AG04449 (cell line): ENCODE measurements around the gene PVALEF.

Source experiments
- CTCF ChIA-PET: fragments of 350-600 bp; formaldehyde crosslinking; extraction: SDS; loops from one replicate; lab custom pipeline; 2021; ENCODE audit warnings: antibody characterized with exemption; lab: Yijun Ruan, JAX
- POLR2A ChIA-PET: fragments of 400-600, 350-600 bp; formaldehyde crosslinking; extraction: SDS; loops from one replicate; lab custom pipeline; 2020; ENCODE audit warnings: antibody characterized with exemption, inconsistent platforms; lab: Yijun Ruan, JAX
- DNase-seq: peaks from one replicate; pipeline ENCODE4 v3.0.0-alpha.2; 2010; ENCODE audit warnings: low read depth, low spot score
- H3K4me3 ChIP-seq: 2 replicates; pipeline ENCODE4 v1.5.1; 2011; ENCODE audit warnings: low read depth, mild to moderate bottlenecking, control low read depth, low read length
- CTCF ChIP-seq: IDR thresholded peaks from one replicate; pipeline ENCODE4 v1.5.1; 2011; ENCODE audit warnings: mild to moderate bottlenecking, moderate library complexity, low read length, control low read depth, inconsistent platforms; ENCODE audit not compliant: insufficient read depth; ENCODE audit errors: missing control alignments

Gene PVALEF

GRCh38 chr17:81132197-81132540, 33.1 kb upstream of the PVALEF start:
- no peak overlapping the region for H3K4me3 ChIP-seq
- DNase-seq = no peak
- ChIA-PET CTCF (interaction anchor here (7.0 kb wide), 1 partner anchor 11 kb away, joined by 38 read pairs; no protein-coding TSS in a partner anchor), POLR2A (no interaction called here)
- no peak for TF ChIP-seq CTCF

DNA sequence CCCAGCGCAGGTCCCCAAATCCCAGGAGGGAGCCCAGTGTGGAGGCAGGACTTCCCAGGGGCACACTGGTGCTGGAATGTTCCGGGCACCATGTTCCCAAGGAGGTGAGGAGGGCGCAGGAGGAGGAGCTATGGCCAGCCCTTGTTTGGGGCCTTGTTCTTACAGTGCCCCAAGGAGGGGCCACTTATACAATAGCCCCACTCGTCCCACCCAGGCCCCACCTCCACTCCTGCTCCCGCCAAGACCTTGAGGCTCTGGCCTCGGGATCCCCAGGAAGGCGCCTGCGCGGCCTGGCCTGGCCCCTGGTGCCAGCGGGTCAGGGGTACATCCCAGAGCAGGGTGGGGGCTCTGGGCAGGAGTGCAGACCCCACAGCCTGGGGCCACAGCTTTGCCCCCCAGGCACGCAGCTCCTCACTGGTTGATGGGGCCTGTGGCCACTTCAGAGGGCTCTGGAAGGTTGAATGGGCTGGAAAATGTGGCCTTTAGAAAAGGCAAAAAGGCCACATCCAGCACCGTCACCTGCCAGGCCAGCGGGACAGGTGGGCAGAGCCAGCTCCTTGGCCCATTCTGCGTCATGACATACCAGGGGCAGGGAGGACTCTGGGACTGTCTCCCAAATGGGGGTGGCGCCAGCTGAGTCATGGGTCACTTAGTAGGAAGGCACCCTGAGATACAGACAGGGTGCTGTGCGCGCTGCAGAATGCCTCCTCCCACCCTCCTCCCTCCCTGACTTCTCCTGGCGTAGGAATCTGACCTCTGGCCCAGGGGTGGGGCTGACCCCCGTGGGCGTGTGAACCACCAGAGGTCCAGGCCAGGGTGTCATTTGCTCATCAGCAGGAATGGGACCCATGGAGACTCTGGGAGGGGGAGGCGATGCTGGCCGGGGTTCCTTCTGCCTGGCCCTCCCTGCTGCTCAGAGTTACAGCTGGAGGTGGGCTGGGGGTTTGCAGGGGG, 32.3 kb upstream of the PVALEF start:
- ChIA-PET POLR2A (no interaction called here), CTCF (interaction anchor here (7.0 kb wide), 1 partner anchor 10 kb away, joined by 38 read pairs; no protein-coding TSS in a partner anchor)
- no peak for DNase-seq
- no peak overlapping the region for H3K4me3 ChIP-seq
- no peak for TF ChIP-seq CTCF

GRCh38 chr17:81134064-81134781, 31.1 kb upstream of the PVALEF start:
- no peak overlapping the region for H3K4me3 ChIP-seq
- CTCF ChIA-PET = interaction anchor here (7.0 kb wide), 1 partner anchor 9 kb away, joined by 38 read pairs; no protein-coding TSS in a partner anchor
- POLR2A ChIA-PET = no interaction called here
- no peak for DNase-seq
- no peak for TF ChIP-seq CTCF

DNA sequence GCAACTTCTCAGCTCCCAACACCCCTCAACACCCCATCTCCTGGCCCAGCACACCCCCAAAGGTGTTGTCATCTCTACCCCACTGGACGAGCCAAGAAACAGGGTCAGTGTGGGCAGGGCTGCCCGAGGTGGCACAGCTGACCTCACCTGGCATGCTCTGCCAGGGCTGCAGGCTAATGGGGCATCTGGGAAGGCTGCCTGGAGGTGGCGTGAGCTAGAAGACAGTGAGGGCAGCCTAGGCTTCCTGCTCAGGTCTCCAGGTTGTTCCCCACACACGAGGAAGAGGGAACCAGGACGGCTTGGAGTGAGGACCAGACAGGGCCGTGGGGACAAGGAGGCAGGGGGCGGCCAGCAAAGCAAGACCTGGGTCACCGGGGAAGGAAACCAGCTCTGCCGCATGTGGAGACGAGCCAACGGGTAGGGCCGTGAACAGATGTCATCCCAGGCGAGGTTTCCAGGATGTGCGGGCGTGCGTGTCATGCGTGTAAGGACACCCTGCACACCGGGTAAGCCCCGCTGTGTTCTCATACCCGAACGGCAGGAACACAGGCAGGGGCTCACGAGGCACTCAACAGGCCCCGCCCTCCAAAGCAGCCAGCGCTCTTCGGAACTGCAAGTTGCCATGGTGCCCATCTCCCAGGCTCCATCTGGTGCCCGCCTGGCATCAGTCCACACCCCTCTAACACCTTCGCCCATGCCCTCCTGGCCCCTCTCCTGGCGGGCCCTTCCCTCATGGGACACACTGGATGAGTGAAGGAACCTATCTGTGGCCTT, 29.6 kb upstream of the PVALEF start:
- no peak for DNase-seq
- ChIA-PET CTCF (interaction anchor here (1.0 to 7.0 kb wide), 2 partner anchors 7 to 12 kb away, joined by 3 to 38 read pairs; no protein-coding TSS in a partner anchor), POLR2A (no interaction called here)

GRCh38 chr17:81136366-81136765, 28.9 kb upstream of the PVALEF start:
- POLR2A ChIA-PET = no interaction called here
- H3K4me3 ChIP-seq = no peak overlapping the region
- TF ChIP-seq CTCF = no peak
- DNase-seq = no peak
- CTCF ChIA-PET = interaction anchor here (1.0 kb wide), 1 partner anchor 12 kb away, joined by 3 read pairs; no protein-coding TSS in a partner anchor

More for the DNA sequence above, 29.6 kb upstream of the PVALEF start:
- no peak for TF ChIP-seq CTCF
- no peak overlapping the region for H3K4me3 ChIP-seq
